HEK293 (cell line): ENCODE data around the gene HDAC8.

Experiments
- HOXD13 ChIP-seq: sonication (generic); formaldehyde crosslinking; IDR thresholded peaks from 2 replicates; pipeline ENCODE4 v1.8.0; 2022; ENCODE audit warnings: missing genetic modification reagents, borderline replicate concordance
- SP3 ChIP-seq: fragments of 450-650 bp; formaldehyde crosslinking; IDR thresholded peaks from 2 replicates; pipeline ENCODE4 v1.5.1; 2016; ENCODE audit warnings: missing biosample characterization, missing genetic modification characterization
- YY1 ChIP-seq: fragments of 450-650 bp; formaldehyde crosslinking; IDR thresholded peaks from 2 replicates; pipeline ENCODE4 v1.5.1; 2018; ENCODE audit warnings: missing biosample characterization, missing genetic modification characterization
- ZNF146 ChIP-seq: fragments of 450-650 bp; formaldehyde crosslinking; IDR thresholded peaks from 2 replicates; pipeline ENCODE4 v1.5.1; 2016; ENCODE audit warnings: missing biosample characterization, missing genetic modification characterization
- ZNF16 ChIP-seq: fragments of 450-650 bp; formaldehyde crosslinking; IDR thresholded peaks from 2 replicates; pipeline ENCODE4 v1.5.1; 2016; ENCODE audit warnings: low read depth, missing biosample characterization, missing genetic modification characterization
- ZNF174 ChIP-seq: fragments of 450-650 bp; formaldehyde crosslinking; IDR thresholded peaks from 2 replicates; pipeline ENCODE4 v1.5.0; 2017; ENCODE audit warnings: missing biosample characterization, mild to moderate bottlenecking, missing genetic modification characterization
- ZNF423 ChIP-seq: fragments of 450-650 bp; formaldehyde crosslinking; IDR thresholded peaks from 2 replicates; pipeline ENCODE4 v1.5.1; 2016; ENCODE audit warnings: missing biosample characterization, missing genetic modification characterization
- ZNF560 ChIP-seq: fragments of 450-650 bp; formaldehyde crosslinking; IDR thresholded peaks from 2 replicates; pipeline ENCODE4 v1.5.1; 2017; ENCODE audit warnings: missing biosample characterization, missing genetic modification characterization, borderline replicate concordance
- ZNF571 ChIP-seq: fragments of 450-650 bp; formaldehyde crosslinking; IDR thresholded peaks from 2 replicates; pipeline ENCODE4 v1.5.0; 2017; ENCODE audit warnings: missing biosample characterization, missing genetic modification characterization
- ZNF785 ChIP-seq: fragments of 450-650 bp; formaldehyde crosslinking; IDR thresholded peaks from 2 replicates; pipeline ENCODE4 v1.5.1; 2016; ENCODE audit warnings: missing biosample characterization, missing genetic modification characterization
- TF ChIP-seq, protein P1 (sequence below): fragments of 450-650 bp; formaldehyde crosslinking; IDR thresholded peaks from 2 replicates; pipeline ENCODE4 v1.5.1; 2016; ENCODE audit warnings: missing biosample characterization, missing genetic modification characterization
- TF ChIP-seq, protein P2 (sequence below): sonication (generic); formaldehyde crosslinking; IDR thresholded peaks from 2 replicates; pipeline ENCODE4 v1.8.1; 2022; ENCODE audit warnings: mild to moderate bottlenecking, moderate library complexity, missing genetic modification reagents
- TF ChIP-seq, protein P3 (sequence below): fragments of 450-650 bp; formaldehyde crosslinking; IDR thresholded peaks from 2 replicates; pipeline ENCODE4 v1.5.0; 2017; ENCODE audit warnings: missing biosample characterization, missing genetic modification characterization, borderline replicate concordance
- TF ChIP-seq, protein P4 (sequence below): fragments of 450-650 bp; formaldehyde crosslinking; IDR thresholded peaks from 2 replicates; pipeline ENCODE4 v1.5.1; 2016; ENCODE audit warnings: missing biosample characterization, missing genetic modification characterization

- TF ChIP-seq, protein P1, sequence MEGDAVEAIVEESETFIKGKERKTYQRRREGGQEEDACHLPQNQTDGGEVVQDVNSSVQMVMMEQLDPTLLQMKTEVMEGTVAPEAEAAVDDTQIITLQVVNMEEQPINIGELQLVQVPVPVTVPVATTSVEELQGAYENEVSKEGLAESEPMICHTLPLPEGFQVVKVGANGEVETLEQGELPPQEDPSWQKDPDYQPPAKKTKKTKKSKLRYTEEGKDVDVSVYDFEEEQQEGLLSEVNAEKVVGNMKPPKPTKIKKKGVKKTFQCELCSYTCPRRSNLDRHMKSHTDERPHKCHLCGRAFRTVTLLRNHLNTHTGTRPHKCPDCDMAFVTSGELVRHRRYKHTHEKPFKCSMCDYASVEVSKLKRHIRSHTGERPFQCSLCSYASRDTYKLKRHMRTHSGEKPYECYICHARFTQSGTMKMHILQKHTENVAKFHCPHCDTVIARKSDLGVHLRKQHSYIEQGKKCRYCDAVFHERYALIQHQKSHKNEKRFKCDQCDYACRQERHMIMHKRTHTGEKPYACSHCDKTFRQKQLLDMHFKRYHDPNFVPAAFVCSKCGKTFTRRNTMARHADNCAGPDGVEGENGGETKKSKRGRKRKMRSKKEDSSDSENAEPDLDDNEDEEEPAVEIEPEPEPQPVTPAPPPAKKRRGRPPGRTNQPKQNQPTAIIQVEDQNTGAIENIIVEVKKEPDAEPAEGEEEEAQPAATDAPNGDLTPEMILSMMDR (tag by site-specific recombination) = no peak
- no peak for TF ChIP-seq ZNF16 (tag by site-specific recombination)
- TF ChIP-seq ZNF571 = no peak
- TF ChIP-seq, protein P2, sequence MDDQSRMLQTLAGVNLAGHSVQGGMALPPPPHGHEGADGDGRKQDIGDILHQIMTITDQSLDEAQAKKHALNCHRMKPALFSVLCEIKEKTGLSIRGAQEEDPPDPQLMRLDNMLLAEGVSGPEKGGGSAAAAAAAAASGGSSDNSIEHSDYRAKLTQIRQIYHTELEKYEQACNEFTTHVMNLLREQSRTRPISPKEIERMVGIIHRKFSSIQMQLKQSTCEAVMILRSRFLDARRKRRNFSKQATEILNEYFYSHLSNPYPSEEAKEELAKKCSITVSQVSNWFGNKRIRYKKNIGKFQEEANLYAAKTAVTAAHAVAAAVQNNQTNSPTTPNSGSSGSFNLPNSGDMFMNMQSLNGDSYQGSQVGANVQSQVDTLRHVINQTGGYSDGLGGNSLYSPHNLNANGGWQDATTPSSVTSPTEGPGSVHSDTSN (CRISPR knock-in tag) = no peak
- TF ChIP-seq ZNF785 = no peak
- no peak for TF ChIP-seq HOXD13 (CRISPR knock-in tag)
- no peak for TF ChIP-seq SP3 (tag by site-specific recombination)
- no peak for TF ChIP-seq ZNF146
- TF ChIP-seq ZNF560 (tag by site-specific recombination) = no peak
- TF ChIP-seq ZNF174 (tag by site-specific recombination) = no peak
- TF ChIP-seq, protein P3, sequence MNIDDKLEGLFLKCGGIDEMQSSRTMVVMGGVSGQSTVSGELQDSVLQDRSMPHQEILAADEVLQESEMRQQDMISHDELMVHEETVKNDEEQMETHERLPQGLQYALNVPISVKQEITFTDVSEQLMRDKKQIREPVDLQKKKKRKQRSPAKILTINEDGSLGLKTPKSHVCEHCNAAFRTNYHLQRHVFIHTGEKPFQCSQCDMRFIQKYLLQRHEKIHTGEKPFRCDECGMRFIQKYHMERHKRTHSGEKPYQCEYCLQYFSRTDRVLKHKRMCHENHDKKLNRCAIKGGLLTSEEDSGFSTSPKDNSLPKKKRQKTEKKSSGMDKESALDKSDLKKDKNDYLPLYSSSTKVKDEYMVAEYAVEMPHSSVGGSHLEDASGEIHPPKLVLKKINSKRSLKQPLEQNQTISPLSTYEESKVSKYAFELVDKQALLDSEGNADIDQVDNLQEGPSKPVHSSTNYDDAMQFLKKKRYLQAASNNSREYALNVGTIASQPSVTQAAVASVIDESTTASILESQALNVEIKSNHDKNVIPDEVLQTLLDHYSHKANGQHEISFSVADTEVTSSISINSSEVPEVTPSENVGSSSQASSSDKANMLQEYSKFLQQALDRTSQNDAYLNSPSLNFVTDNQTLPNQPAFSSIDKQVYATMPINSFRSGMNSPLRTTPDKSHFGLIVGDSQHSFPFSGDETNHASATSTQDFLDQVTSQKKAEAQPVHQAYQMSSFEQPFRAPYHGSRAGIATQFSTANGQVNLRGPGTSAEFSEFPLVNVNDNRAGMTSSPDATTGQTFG (tag by site-specific recombination) = no peak
- TF ChIP-seq ZNF423 (tag by site-specific recombination) = no peak
- TF ChIP-seq, protein P4, sequence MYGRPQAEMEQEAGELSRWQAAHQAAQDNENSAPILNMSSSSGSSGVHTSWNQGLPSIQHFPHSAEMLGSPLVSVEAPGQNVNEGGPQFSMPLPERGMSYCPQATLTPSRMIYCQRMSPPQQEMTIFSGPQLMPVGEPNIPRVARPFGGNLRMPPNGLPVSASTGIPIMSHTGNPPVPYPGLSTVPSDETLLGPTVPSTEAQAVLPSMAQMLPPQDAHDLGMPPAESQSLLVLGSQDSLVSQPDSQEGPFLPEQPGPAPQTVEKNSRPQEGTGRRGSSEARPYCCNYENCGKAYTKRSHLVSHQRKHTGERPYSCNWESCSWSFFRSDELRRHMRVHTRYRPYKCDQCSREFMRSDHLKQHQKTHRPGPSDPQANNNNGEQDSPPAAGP = no peak
- no peak for TF ChIP-seq YY1
Measured at GRCh38 chrX:72308209-72308565, 264.5 kb downstream of the HDAC8 start.
